Measurements from ENCODE around the gene TACR1. TPM values are rescaled to one million over a fixed set of nuclear protein-coding genes. Genes with fewer than 3 reads are reported as not detected.

TACR1 gene
- total RNA-seq, 1 donor from 2014 or later, result 9.7 TPM

DNA sequence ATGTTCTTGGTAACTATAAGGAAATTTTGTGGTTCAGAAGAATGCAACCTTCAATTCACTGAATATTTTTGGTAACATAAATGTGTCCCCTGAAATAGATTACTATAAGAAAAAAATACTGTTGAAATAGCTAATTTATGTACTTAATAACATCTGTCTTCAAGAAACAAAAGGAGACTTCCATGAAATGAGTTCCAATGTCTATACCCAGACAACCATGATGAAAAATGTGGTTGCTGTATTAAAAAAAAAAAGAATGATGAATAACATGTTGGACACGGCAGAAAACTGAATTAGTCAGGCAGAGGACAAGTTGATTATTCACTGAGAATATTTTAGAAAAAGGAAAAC is 98.5 kb downstream of the TACR1 start:
- no peak for DNase-seq (ENCODE audit: low spot score)
- ATAC-seq, result no peak
- intact Hi-C loops (cut with DNase I), result no loop called here

DNA sequence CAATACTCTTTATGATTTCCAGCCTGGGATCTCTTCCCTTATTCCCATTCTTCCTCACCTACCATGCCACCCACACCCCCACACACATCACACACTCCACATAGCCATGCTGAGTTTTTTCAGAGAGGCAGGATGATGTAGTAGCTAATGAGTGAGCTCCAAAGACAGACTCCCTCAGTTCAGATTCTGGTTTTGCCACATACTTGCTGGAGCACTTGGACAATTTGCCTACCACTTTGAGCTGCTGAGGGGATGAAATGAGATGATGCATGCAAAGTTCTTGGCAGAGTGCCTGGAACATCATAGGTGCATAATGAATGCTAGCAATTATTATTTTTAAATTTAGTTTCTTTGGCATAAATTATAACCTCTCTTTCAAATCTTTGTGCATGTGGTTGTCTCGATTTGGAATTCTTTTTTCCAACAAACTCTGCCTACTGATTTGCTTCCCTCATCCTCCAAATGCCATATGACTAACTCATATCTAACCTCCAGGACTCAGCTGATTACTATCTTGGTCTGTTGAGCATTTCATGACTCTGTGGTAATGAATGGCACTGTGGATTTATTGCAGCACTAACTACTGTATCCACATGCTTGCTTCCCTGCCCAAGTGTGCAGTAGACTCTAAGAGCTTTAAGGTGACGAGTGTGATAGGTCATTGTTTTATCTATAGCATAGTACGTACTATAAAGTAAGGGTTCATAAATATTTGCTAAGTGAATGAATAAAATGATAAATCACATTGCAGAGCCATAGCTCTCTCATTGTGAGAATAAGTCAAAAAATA is 99.1 kb downstream of the TACR1 start:
- DNase-seq (ENCODE audit: low spot score) (no peak), ATAC-seq (no peak)
- intact Hi-C loops (cut with DNase I), result no loop called here

GRCh38 chr2:75099521-75099922 is 99.8 kb downstream of the TACR1 start:
- DNase-seq (ENCODE audit: low spot score), result no peak
- intact Hi-C loops (cut with DNase I), result no loop called here
- ATAC-seq, result no peak

- DNase-seq (ENCODE audit: low spot score) (no peak), ATAC-seq (no peak)
- intact Hi-C loops (cut with DNase I), result no loop called here
Measured at GRCh38 chr2:75098856-75099255, 100.5 kb downstream of the TACR1 start.

GRCh38 chr2:75097831-75098230 is 101.5 kb downstream of the TACR1 start:
- ATAC-seq (no peak), DNase-seq (ENCODE audit: low spot score) (no peak)
- intact Hi-C loops (cut with DNase I), result no loop called here

DNA sequence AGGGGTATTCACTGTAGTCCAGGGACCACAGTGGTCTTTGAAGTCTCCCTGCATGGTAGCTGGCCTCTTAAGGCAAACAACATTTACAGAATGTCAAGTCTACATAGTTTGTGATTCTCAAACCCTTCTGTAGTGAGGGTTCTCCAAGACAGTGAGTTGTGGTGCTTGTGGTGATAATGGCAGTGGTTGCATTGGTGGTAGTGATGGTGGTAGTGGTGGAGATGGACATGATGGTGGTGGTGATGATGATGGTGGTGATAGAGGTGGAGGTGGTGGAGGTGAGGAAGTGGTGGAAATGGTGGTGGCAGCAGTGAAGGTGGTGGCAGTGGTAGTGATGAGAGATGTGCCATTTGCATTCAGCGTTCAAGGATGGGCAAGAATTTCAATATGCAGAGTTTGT is 104.9 kb downstream of the TACR1 start:
- intact Hi-C loops (cut with DNase I), result no loop called here
- no peak for DNase-seq (ENCODE audit: low spot score)
- ATAC-seq, result no peak

- ATAC-seq, result no peak
- intact Hi-C loops (cut with DNase I), result no loop called here
- no peak for DNase-seq (ENCODE audit: low spot score)
Measured at GRCh38 chr2:75090770-75091515, 108.4 kb downstream of the TACR1 start.

- intact Hi-C loops (cut with DNase I), result no loop called here
- ATAC-seq (no peak), DNase-seq (ENCODE audit: low spot score) (no peak)
Measured at GRCh38 chr2:75089471-75089870, 109.8 kb downstream of the TACR1 start.

DNA sequence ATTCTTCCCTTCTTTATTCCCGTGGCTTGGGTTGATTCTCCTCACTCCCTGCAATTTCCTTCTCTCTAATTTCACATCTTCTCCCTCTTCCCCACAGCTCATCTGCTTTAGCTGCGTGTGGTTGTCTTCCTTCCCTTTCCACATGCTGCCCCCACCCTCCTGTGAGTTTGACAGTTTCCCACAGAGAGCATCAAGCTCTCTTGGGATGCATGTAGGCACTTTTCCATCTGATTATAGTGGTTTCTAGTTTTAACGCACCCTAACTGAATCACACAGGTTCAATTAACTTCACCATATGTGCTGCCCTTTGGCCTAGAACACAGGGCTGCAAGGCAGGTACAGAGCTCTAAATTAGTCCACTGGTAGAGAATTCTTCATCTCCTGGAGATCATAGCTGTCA is 110.5 kb downstream of the TACR1 start:
- ATAC-seq (no peak), DNase-seq (ENCODE audit: low spot score) (no peak)
- intact Hi-C loops (cut with DNase I), result no loop called here

GRCh38 chr2:75087736-75088135 is 111.6 kb downstream of the TACR1 start:
- intact Hi-C loops (cut with DNase I), result no loop called here
- no peak for ATAC-seq

GRCh38 chr2:75079575-75079974 is 119.7 kb downstream of the TACR1 start:
- intact Hi-C loops (cut with DNase I), result no loop called here
- no peak for ATAC-seq
- DNase-seq (ENCODE audit: low spot score), result no peak

More at GRCh38 chr2:75087736-75088135, 111.6 kb downstream of the TACR1 start:
- DNase-seq (ENCODE audit: low spot score), result no peak

DNA sequence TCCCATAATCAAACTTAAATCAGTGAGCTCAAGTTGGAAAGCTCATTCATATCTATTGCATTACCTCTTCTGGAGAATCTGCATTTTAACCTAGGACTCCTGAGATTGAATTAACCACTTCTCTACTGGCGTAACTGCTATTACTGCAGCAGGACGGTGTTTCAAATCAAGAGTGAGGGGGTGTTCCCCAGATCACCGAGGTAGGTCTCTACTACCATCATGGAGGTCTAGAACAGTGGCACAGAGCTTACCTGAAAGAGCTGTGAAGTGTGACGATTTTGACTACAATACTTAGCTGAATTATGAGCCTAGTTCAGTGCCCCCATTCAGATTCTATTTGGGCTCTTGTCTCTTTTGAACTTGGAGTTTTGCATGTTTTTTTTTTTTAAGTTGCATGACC is 121.4 kb downstream of the TACR1 start:
- ATAC-seq (no peak), DNase-seq (ENCODE audit: low spot score) (no peak)
- intact Hi-C loops (cut with DNase I), result no loop called here

DNA sequence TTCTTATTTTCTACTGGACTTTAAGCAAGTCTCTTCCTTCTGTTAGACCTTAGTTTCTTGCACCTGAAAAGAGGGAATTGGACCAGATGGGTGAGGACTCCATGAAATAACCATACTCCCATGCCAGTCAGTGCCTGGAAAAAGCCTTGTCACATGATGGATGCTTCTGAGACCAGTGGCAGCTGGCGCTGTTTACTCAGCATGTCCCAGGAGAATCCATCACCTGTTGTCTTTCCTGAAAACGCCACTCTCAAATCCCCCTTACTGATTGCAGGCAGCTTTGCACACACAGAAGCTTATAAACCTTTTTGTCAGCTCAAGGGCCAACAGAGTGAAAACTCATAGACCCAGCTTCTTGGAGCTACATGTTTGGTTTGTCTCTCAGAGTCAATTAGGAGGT is 123.2 kb downstream of the TACR1 start:
- DNase-seq (ENCODE audit: low spot score), result no peak
- intact Hi-C loops (cut with DNase I), result no loop called here
- ATAC-seq, result no peak

DNA sequence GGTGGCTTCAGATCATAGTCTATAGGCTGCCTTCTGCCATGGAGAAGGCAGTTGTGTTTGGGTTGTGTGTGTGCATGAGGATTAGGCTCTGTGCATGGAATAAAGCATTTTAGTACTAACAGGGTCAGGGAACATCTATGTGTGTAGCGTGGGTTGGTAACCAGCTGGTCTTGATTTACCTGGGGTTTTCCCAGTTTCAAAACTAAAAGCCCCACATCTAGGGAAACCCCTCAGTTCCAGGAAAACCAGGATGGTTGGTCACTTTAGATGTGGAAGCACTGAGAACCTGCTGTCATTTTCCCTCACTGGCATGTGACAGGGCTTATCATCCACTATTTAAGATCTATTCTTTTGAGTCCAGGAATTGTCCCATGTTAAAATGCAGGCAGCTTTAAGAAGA is 124.6 kb downstream of the TACR1 start:
- no peak for DNase-seq (ENCODE audit: low spot score)
- intact Hi-C loops (cut with DNase I), result no loop called here
- no peak for ATAC-seq

DNA sequence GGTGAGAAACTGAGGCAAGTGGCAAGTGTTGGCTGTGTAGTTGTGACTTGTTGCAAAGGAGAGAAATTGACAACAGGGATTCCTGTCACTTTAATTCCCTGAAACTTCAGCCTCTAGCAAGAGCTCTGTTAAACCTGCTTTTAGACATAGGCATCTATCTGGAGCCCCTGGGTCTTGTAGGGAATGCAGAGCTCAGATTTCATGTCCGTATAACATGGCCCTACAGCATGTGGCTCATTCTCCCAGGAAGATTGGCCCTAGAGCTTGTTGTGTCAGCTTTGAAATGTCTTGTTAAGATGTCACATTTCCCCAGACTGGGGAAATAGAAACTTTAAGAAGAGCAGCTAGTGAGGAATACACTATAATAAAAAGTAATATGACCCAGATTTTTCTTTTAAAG is 125.1 kb downstream of the TACR1 start:
- intact Hi-C loops (cut with DNase I), result no loop called here
- ATAC-seq (no peak), DNase-seq (ENCODE audit: low spot score) (no peak)

- ATAC-seq, result no peak
- intact Hi-C loops (cut with DNase I), result no loop called here
Measured at GRCh38 chr2:75071766-75072165, 127.6 kb downstream of the TACR1 start.

DNA sequence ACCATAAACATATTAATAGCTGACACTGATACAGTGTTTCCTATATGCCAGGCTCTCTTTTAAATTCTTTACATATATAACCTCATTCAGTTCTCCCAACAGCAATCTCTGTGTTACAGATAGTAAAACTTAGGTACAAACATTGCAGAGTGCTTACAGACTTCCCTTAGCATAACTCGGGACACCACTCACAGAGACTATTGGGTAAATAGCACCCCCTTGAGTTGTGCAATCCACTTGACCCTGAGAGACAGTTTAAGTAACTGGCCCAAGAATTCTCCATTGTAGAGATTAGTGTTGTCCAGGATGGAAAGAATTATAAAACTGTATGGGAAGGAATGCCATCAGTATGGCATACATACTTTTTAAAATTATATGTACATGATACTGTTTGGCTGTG is 130.8 kb downstream of the TACR1 start:
- intact Hi-C loops (cut with DNase I), result no loop called here
- DNase-seq (ENCODE audit: low spot score) (no peak), ATAC-seq (no peak)

More at GRCh38 chr2:75071766-75072165, 127.6 kb downstream of the TACR1 start:
- DNase-seq (ENCODE audit: low spot score), result no peak

- intact Hi-C loops (cut with DNase I), result no loop called here
- ATAC-seq, result no peak
- DNase-seq (ENCODE audit: low spot score), result no peak
Measured at GRCh38 chr2:75067506-75067905, 131.8 kb downstream of the TACR1 start.

DNA sequence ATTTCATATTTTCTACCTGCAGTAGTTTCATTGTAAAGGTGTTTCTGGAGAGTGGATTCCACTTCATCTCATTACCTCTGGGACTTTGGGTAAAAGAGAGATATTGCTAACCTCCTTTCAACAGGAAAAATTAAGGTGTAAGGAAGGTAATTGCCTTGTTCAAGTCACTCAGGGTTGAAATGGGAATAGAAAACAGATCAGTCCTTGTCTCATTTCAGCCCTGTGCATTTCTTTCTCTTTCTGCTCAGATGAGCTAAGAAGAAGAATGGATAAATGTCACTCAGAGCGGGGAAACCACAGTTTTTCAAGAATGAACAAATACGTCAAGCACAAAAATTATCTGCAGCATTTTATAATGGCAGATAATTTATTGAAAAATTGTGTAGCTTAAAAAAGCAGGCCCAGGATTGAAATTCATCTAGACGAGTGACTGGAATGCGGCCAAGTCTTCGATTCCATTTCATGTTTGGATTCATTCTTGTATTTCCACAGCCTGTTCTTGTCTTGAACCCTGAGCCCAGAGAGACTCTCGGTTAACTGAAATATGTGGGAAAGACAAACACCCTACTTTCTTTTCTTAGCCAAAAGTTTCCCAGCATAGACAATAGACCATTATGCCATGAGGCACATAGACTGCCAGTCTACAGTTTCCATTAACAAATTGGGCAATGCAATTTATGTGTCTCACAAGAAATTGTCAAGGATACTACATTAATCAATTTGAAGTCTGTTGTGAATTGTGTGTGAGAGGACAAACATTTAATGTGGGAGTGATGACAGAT is 133.0 kb downstream of the TACR1 start:
- no peak for DNase-seq (ENCODE audit: low spot score)
- no peak for ATAC-seq
- intact Hi-C loops (cut with DNase I), result no loop called here

DNA sequence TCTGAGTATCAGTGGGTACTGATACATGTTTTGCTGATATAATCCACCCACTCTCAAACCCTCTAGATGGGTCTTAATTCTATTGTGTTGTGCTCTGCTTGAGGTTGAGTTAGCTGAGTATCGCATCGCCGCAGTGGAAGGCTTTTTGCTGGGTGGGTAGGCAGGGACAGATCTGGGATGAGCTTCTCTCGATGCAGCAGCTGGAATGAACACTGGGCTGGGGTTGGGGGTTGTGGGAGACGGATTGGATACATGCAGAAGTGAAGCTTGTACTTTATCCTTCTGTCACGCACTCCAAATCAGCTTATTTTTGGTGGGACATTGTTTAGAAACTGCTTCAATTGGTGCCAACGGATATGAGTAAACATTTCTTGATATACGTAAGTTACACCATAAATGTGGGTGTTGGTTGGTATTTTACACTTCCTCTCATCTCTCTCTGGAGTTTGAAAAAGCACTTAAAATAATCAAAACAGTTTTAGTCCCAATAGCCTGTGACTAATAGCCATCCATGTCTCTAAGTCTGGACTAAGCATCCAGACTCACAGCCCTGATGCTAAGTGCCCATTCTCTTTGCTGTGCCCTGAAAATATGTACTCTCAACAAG is 133.8 kb downstream of the TACR1 start:
- no peak for DNase-seq (ENCODE audit: low spot score)
- ATAC-seq, result no peak
- intact Hi-C loops (cut with DNase I), result no loop called here
